ENCODE measurements around the gene DDRGK1.

GRCh38 chr20:3237011-3237957 is 32.8 kb upstream of the DDRGK1 start:
- TF ChIP-seq CTCF (IDR thresholded peaks at IDR 0.05) (no peak), POLR2A (IDR thresholded peaks at IDR 0.05) (no peak)

Measured in vagina (tissue), 2 donors.